Measurements from ENCODE around the gene TCP11L2.
A peak's percentile ranks its signal among the peaks of the same experiment; 100 is the strongest.
"Not testable (repeated sequence)": the region's sequence is repeated elsewhere in the genome, so short reads cannot be mapped to it uniquely, and the experiment has no call there.

The TCP11L2 gene

DNA sequence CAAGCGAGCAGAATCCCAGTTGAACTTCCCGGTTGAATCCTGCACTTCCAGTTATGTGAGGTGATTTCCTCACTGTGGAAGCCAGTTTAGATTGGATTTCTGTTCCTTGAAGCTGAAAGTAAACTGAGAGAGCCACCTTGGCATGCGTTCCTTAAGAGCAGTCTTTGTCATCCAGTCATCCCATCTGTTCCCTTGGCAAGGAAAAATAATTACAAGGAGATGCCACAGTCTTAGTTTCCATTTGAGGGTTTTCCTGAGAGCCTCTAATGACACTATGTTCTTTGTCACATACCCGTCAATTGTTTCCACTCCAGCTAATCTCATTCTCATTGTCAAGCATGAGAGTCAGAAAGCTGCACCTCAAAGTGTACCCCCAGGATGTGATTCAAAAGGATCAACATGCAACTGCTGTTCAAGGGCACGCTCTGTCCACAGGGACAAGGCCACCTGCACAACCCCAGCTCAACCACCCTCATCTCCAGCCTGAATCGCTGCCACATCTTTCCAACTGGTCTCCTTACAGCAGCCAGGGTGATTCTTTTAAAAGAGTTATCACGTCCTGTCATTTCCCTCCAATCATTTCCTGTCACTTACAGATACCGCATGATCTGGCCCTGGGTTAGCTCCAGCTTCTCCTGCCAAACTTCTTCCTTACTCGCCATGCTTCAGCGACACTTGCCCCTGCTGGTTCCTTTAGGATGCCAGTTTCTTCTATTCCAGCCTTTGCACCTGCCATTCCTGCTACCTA, 18.0 kb upstream of the TCP11L2 start:
- no peak for DNase-seq

GRCh38 chr12:106285982-106286381, 16.6 kb upstream of the TCP11L2 start:
- no peak for DNase-seq

DNA sequence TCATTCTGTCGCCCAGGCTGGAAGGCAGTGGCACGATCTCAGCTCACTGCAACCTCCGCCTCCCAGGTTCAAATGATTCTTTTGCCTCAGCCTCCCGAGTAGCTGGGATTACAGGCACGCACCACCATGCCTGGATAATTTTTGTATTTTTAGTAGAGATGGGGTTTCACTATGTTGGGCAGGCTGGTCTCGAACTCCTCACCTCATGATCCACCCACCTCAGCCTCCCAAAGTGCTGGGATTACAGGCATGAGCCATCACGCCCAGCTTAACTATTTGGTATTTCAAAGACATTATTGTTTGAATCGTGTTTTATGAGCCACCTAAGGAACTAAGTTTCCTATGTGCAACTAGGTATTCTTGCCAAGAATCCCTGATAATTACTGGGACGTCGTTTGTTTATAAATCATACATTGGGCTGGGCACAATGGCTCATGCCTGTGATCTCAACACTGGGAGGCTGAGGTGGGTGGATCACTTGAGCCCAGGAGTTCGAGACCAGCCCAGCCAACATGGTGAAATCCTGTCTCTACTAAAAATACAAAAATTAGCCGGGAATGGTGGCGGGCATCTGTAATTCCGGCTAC, 15.9 kb upstream of the TCP11L2 start:
- DNase-seq: not testable (repeated sequence)

GRCh38 chr12:106287364-106287763, 15.2 kb upstream of the TCP11L2 start:
- no peak for DNase-seq

- no peak for DNase-seq
These were observed 14.4 kb upstream of the TCP11L2 start for GRCh38 chr12:106288101-106288493.

- DNase-seq: no peak
These were observed 13.9 kb upstream of the TCP11L2 start for GRCh38 chr12:106288494-106289195.

DNA sequence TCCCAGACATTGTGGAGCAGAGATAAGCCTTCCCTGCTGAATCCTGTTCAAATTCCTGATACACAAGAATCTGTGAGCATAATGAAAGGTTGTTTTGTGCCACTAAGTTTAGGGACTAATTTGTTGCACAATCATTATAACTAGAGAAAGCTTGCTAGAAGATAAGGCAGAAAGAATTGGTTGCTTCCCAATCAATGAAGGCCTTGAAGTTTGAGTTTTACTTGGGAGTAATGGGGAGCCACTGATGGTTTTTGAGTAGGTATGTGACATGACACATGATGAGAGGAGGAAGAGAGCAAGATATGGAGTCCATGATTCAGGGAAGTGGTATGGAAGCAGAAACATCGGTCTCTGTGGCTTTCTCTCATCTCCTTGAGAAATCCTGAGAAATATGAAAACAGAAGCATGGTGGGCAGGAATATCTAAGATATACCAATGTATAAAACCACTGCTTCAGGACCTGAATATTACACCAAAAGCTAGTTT, 13.3 kb upstream of the TCP11L2 start:
- no peak for DNase-seq

DNA sequence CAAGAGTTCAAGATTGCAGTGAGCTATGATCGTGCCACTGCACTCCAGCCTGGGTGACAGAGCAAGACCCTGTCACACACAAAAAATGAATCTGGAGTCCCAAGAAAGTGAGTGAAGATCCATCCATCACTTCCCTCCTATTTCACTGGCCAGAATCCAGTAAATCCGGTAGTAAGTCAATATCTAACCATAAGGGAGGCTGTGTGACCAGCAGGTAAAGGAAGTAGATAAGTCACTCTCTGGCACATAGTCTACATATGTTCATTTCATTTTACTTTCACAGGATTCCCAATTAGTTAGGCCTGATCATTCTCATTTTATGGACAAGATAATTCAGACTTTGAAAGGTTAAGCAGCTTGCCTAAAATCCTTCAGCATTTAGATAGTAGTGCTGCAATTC, 11.9 kb upstream of the TCP11L2 start:
- DNase-seq: no peak

- no peak for DNase-seq
These were observed 11.2 kb upstream of the TCP11L2 start for GRCh38 chr12:106291342-106291741.

DNA sequence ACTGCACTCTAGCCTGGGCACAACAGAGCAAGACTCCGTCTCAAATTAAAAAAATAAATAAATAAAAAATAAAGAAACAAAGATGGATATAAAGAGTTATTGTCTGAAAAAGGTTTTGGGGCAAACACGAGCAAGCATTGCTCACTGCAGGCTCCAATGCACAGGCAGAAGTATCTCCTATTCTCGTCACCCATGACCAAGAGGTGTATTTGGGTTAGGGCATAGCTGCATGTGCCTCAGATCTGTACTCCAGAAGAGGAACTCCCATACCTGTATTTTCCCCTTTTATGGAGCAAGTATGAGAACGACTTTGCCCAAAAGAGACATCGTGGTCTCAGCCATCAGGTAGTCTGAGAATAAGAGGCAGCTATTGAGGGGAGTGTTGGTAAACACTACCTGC, 10.2 kb upstream of the TCP11L2 start:
- DNase-seq: no peak

GRCh38 chr12:106296179-106296877, 6.2 kb upstream of the TCP11L2 start:
- DNase-seq: no peak

DNA sequence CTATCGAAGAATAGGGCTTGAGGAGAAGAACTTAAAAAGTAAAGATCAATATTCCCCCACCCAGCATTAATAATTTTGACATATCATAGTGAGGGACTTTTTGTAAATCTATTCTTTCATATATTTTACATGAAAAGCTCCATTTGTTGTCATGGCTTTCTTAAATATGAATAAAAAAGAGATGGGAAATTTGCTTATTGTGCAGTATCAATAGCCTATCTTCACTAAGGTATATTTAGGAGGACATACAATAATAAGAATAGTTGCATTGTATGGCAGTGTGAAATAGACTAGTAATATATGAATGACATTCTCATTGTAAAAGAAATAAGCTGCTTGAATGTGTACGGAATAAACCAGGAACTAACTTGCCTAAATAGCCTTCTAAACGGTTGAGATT, 5.5 kb upstream of the TCP11L2 start:
- DNase-seq: no peak

DNA sequence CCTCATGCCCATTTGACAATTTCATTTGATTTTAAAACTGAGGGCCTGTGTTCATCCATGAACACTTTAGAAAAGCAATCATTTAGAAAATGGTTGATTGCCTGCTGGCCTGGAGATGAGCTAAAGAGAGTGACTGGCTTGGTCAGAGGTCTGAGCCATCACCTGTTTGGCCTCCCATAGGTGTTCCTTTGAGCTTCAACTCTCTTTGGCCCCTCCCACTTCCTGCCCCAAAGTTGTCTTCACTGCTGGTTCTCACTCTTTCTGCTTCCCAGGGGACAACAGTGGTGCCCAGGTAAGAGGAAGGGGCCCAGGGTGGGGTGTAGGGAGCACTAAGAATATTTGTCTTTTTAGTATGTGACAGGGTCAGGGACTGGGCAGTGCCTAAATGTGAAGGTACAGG, 4.9 kb upstream of the TCP11L2 start:
- DNase-seq: no peak

DNA sequence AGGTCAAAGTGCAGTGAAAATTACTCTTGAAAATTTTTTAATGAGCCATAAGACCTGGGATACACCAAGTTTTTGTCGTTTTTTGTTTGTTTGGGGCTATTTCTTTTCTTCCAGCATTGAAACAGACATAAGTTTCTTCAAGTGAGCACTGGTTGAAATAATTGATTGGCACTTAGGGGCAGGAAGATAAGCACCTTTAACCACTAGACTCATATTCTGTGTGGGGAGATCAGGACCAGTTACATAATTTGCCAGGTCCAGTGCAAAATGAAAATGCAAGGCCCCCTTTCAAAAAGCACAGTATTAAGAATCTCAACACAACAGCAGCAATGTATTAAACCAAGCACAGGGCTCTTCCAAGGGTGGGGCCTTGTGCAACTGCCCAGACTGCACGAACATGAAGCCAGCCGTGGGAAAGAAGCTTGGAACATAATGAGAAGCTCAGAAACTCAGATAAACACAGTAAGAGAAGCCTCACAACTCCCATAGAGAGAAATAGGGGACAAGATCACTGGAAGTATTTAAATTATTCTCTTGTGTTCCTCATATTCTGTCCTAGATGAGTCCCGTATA, 3.2 kb upstream of the TCP11L2 start:
- no peak for DNase-seq

- no peak for DNase-seq
These were observed 1.8 kb upstream of the TCP11L2 start for GRCh38 chr12:106300761-106301160.

- DNase-seq: no peak
These were observed 1.3 kb upstream of the TCP11L2 start for GRCh38 chr12:106301241-106301610.

DNA sequence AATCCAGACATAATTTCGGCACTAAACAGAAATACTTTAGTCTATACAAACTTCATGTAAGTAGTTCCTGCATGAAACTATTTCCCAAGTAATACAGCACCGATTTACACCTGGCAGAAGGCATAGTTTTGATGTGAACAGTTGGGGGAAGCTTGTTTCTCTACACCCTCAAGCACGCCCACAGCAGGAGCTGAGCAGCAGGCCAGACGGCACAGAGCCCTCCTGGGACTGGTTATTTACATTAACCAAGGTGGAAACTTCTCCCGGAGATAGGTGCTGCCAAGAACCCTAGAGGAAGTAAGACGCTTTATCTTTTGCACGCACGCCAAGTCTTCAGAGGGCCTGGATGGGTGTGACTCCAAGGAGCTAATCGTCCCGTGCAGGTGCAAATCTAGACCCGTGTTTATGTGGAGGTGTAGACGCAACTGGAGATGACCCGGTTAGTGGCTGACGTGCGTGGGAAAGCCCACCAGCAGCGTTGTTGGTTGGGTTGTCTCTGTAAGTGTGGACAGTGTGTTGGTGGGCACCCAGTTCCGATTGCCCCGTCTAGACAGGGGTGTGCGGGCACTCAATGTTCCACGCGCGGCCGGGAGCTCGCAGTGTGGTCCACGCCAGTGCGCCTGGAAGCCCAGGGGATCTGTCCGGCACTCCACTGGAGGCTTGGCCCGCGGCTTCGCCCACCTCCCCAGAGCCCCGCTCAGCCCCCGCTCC, 767 bp upstream of the TCP11L2 start:
- peak; percentile 37 for DNase-seq

DNA sequence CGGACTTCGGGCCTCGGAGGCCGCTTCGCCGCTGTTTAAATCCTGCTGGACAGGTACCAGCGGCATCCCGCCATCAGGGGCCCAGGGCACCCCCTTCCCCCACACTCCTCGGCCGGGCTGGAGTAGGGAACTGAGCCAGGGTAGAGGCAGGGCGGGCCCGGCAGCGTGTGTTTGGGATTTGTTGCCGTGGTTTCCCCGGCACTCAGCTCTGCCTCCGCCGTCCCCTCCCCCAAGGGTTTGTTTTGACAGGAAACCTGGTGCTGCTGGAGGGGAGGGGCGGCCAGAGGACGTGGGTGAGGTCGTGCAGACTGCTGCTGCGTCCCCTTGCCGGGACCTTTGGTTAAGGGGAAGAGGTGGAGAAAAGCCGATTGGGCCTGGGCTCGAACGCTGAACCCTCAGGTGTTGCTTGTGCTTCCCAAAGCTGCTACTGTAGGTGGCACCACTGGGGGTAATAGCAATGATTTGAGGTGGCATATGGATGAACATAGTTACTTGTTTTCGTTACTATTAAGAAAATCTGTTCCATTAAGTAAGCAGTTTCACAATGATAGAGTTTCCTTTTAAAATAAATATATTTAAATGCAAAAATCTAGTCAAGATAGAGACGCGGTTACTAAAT, 778 bp downstream of the TCP11L2 start:
- peak; percentile 60 for DNase-seq

- DNase-seq: no peak
These were observed 1.5 kb downstream of the TCP11L2 start for GRCh38 chr12:106304001-106304421.

DNA sequence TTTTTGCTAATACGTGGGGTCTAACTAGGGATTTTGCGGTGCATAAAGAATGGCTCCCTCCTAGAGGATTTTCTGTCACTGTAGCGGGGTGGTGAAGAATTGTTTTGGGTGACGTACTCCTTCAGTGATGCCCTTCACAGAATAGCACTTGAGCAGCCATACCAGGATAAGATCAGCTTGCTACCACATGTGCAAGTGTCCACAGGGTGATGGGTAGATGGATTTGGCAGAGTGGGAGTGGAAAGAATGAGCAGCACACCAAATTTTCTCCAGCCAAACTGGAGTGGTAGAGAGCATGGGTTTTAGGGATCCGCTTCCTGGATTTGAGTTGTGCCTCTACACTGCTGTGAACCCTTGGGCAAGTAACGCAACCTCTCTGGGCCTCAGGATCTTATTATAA, 2.3 kb downstream of the TCP11L2 start:
- no peak for DNase-seq

DNA sequence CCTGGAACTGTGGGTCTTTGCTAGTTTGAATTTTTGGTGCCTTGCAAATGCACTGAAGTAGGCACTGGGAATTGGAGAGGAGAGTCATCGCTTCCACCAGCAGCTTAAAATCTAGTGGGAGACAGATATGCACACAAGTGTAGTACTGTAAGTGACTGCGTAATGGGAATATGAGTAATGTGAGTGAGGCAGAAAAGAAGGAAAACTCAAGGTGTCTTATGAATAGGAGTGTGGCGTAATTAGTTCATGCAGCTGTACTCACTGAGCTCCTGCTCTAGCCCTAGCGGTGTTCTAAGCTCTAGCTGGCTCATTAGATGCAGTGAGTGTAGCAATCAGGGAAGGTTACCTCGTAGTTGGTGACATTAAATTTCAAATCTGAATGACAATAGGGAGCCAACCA, 2.8 kb downstream of the TCP11L2 start:
- DNase-seq: no peak

DNA sequence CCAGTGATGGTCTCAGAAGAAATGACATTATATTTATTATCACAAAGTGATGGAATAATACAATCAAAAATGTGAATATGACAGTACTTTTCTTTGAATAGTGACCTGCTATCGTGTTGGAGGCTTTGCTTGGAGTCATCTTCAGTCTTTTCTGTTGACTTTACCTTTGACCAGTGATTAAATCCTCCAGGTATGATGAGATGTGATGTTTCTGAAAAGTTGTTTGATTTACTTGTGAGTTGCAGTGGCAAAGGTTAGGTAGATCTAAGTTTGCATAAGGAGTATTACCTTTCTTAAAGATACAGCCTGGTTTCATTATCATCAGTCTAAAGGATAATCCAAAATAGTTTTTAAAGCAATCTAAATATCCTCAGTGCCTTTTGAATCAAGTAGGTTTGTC, 4.6 kb downstream of the TCP11L2 start:
- DNase-seq: no peak
